HG03060 (cell line): ENCODE data around the gene PCED1A.
"Not testable (repeated sequence)": the region's sequence is repeated elsewhere in the genome, so short reads cannot be mapped to it uniquely, and the experiment has no call there.

Experiments used
- ATAC-seq: cut with Tn5 transposase; IDR thresholded peaks from one replicate; pipeline ENCODE4 v1.9.1; 2021; ENCODE audit warnings: low read depth, moderate number of reproducible peaks; ENCODE audit not compliant: unreplicated experiment

The PCED1A gene

GRCh38 chr20:2834401-2835110, 5.9 kb downstream of the PCED1A start:
- no peak for ATAC-seq

- no peak for ATAC-seq
Observed at GRCh38 chr20:2833761-2834160, 6.7 kb downstream of the PCED1A start.

GRCh38 chr20:2831206-2831605, 9.2 kb downstream of the PCED1A start:
- not testable (repeated sequence) for ATAC-seq

- no peak for ATAC-seq
Observed at GRCh38 chr20:2829376-2829775, 11.1 kb downstream of the PCED1A start.

- ATAC-seq, result no peak
Observed at GRCh38 chr20:2826655-2827054, 13.8 kb downstream of the PCED1A start.

- no peak for ATAC-seq
Observed at GRCh38 chr20:2825761-2826160, 14.7 kb downstream of the PCED1A start.

GRCh38 chr20:2822073-2822472, 18.4 kb downstream of the PCED1A start:
- ATAC-seq, result no peak

- no peak for ATAC-seq
Observed at GRCh38 chr20:2820896-2821869, 19.3 kb downstream of the PCED1A start.

GRCh38 chr20:2820084-2820895, 20.2 kb downstream of the PCED1A start:
- ATAC-seq, result no peak

GRCh38 chr20:2817891-2818595, 22.4 kb downstream of the PCED1A start:
- ATAC-seq, result no peak

GRCh38 chr20:2817341-2817726, 23.1 kb downstream of the PCED1A start:
- ATAC-seq, result no peak

GRCh38 chr20:2816583-2817340, 23.7 kb downstream of the PCED1A start:
- no peak for ATAC-seq

- no peak for ATAC-seq
Observed at GRCh38 chr20:2816030-2816582, 24.3 kb downstream of the PCED1A start, which contains the start of gene TMEM239. TSS of gene TMEM239 (plus strand) at chr20:2816364. CDS start at chr20:2816555, 191 bp downstream.

- no peak for ATAC-seq
Observed at GRCh38 chr20:2815242-2815900, 25.1 kb downstream of the PCED1A start.

GRCh38 chr20:2814587-2815051, 25.8 kb downstream of the PCED1A start, which contains the start of gene C20orf141:
TSS of gene C20orf141 (plus strand) at chr20:2814987. CDS start at chr20:2815185, 198 bp downstream.
- no peak for ATAC-seq

- no peak for ATAC-seq
Observed at GRCh38 chr20:2814076-2814475, 26.4 kb downstream of the PCED1A start.

- ATAC-seq, result no peak
Observed at GRCh38 chr20:2812189-2812588, 28.3 kb downstream of the PCED1A start.

GRCh38 chr20:2809690-2810089, 30.8 kb downstream of the PCED1A start:
- ATAC-seq, result no peak
